GM21717 (cell line): Measurements from ENCODE around the gene BEND6.
"Not testable (repeated sequence)": the region's sequence is repeated elsewhere in the genome, so short reads cannot be mapped to it uniquely, and the experiment has no call there.

Experiments used
- ATAC-seq: cut with Tn5 transposase; IDR thresholded peaks from one replicate; pipeline ENCODE4 v1.9.1; 2021; ENCODE audit warnings: mild to moderate bottlenecking, moderate library complexity; ENCODE audit not compliant: unreplicated experiment

The BEND6 gene

DNA sequence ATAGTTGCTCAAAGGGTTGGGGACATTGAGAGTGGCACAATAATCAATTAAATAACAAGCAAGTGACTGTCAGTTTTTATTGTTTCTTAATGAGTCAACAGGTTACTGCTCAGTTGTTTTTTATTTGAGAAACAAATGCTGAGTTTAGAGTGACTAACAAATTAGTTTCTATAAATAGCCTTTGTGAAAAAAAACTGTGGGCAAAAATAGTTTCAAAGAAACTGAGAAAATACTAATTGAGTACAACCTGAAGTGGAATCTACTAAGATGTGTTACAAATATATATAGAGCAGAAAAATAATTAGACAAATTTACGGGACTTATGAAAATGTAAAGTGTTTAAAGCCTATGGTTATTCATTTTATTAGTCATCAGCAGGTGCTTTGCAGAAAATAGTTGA lies 22.3 kb downstream of the BEND6 start:
- no peak for ATAC-seq

DNA sequence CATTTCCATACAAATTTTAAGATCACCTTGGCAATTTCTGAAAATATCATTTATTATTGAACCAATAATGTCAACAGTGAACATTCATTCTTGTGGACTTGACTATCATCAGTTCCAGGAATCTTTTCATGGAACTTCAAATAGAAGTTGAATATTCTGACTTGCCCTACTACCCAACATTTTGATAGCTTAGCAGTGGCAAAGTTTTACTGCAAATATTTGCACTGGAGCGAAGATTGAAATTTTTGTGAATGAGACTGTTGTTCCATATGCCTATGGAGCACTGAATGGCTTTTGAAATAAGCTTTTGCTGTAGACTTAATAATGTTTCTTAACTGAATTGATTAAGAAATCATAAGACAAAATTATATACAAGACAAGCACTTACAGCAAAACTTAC lies 23.6 kb downstream of the BEND6 start:
- no peak for ATAC-seq

DNA sequence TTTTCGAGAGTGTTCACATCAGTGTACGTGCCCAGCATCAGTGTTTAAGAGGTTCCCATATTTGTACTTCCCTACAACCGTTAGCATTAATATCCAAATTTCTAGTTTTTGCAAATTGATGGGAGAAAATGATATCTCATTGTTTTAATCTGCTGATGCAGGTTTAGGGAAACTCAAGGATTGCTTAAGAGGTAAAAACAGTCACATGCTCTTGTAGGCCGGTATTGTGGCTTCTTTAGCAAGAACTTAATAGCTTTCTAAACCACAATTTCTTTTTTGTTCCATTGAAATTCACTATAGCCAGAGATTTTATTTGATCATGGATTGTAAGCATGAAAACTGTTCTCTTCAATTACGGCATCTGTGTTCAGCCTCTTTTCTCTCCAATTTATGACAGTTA lies 29.5 kb downstream of the BEND6 start:
- no peak for ATAC-seq

DNA sequence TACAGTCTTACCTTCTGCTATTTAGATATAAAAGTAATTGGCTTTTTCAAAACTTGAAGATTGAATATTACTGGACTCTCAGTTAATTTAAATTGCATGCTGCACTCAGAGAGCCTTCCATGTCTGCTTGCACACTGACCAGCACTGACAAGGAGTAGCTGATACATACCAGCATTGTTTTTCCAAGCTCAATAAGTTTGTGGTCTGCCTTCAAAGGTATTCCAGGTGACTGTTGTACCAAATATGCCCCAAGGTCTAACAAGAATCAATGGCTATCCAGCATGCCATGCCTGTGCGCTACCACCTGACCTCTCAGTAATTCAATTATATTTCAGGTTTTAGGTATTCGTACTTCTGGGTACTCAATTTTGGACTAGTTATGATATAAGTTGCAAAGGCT lies 30.0 kb downstream of the BEND6 start:
- no peak for ATAC-seq

DNA sequence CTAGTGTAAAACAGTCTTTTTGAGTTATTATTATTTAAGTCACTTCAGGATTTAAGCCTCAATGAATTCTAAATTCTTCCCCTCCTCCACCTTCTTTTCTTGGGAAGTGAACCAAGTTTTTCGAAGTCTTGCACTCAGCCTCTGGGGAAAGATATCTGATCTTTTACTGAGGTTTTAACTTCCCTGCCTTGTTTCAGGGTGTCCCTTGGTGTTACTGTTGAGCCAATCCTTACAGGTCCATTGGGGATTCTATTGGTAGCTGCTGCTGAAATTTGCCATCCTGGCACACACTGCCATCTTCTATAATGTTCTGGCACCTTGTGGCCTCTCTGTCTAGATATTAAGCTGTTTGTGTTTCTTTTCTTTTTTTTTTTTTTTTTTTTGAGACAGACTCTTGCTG lies 31.7 kb downstream of the BEND6 start:
- ATAC-seq, result no peak

DNA sequence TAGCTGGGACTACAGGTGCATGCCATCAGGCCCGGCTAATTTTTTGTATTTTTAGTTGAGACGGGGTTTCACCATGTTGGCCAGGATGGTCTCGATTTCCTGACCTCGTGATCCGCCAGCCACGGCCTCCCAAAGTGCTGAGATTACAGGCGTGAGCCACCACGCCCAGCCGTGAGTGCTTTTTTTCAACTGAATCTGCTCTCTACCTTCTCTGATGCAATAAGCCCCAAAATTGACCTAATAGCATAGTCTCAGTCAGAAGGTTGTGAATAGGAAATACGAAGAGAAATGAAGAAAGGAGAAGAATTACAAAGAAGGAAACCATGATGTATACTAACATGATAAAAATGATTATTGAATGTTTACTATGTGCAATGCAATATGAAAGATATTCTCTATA lies 33.2 kb downstream of the BEND6 start:
- no peak for ATAC-seq

DNA sequence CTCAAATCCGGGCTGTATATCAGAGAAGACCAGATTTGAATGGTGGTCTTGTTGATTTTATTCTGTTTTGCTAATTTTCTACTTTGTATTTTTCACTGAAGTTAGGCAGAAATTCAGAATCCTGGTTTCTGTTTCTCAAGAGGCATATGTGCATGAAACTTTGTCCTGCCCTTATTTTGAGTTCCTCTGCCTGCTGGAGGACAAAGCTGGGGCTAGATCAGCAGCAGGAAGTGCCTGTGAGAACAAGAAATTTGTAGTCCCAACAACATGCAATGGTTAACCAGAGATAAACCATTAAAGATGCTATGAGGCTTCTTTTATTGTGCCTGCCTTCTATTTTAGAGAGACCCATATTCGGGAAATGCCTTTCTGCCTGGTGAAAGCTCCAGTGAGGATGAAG lies 37.1 kb downstream of the BEND6 start:
- ATAC-seq, result no peak

DNA sequence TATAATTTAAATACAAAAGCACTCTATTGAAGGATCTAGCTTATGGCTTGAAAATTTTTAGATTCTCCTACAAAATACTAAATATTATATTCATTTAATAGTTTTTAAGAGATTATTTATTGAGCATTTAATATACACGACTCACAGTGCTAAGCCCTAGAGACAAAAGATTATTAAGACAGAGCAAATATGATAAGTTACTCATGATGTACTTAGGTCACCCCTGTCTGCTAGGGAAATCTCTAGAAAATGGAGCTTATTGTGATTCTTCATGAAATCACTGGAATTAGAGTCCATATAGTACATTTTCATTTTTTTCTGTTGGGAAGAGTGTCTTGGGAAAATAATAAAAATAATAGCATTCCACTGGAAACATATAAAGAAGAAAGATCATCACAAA lies 37.8 kb downstream of the BEND6 start:
- ATAC-seq, result no peak

DNA sequence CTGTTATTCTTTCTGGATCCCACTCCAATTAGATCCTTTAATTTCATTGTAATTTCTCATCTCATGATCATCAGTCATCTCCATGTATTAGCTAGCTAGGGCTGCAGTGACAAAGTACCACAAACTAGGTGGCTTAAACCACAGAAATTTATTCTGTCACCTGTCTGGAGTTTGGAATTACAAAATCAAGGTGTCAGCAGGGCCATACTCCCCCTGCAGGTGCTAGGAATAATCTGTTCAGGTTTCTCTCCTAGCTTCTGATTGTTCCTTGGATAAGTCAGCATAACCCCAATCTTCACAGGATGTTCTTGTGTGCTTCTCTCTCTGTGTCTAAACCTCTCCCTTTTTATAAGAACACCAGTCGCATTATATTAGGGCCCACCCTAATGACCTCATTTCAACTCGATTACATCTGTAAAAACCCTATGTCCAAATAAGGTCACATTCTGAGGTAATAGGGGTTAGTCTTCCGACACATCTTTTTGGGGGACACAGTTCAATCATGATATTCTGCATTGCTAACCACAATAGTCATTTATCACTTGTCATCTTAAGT lies 40.5 kb downstream of the BEND6 start:
- ATAC-seq, result no peak

DNA sequence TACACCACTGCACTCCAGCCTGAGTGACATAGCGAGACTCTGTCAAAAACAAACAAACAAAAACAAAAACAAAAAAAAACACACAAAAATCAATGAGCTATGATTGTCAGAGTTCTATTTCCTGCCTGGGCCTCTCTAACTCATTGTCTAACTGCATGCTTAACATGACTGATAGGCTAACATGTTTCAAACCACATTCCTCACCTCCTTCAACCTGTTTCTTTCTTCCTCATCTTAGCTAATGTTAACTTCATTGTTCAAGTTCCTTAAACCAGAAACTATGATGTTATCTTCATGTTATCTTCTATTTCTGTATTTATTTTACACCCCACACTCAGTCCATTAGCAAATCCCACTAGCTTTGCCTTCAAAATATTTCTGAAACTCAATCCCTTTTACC lies 41.5 kb downstream of the BEND6 start:
- ATAC-seq, result no peak

DNA sequence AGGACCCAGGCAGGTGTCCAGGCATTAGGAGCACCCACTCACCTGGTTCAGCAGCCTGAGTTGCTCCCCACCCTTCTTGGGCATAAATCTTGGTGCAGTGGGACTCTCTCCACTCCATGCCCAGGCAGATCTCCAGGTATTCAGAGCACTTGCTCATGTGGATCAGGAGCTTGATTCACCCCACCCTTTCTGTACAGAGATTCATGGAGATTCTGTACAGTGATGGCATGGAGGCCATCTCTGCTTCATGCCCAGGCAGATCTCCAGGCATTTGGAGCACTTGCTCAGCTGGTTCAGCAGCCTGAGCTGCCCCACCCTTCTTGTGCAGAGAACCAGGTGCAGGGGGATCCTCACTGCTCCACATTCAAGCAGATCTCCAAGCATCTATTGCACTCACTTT lies 44.1 kb downstream of the BEND6 start:
- ATAC-seq, result no peak

DNA sequence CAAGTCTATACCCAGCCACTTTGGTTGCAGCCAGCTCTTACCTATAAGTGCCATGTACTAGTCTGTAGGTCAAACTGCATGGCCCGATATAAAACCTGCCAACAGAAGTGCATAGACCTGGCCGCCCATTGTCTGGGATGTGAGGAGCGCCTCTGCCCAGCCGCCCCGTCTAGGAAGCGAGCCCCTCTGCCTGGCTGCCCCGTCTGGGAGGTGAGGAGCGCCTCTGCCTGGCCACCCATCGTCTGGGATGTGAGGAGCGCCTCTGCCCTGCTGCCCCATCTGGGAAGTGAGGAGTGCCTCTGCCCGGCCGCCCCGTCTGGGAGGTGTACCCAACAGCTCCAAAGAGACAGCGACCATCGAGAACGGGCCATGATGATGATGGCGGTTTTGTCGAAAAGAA lies 44.8 kb downstream of the BEND6 start:
- not testable (repeated sequence) for ATAC-seq

DNA sequence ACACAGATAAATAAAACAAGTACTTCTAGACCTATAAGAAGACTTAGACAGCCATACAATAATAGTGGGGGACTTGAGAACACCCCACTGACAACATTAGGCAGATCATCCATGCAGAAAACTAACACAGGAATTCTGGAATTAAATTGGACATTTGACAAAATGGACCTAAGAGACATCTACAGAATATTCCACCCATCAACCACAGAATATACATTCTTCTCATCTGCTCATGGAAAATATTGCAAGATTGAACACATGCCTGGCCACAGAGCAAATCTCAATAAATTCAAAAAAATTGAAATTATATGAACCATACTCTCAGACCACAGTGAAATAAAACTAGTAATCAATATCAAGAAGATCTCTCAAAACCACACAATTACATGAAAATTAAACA lies 47.3 kb downstream of the BEND6 start:
- no peak for ATAC-seq

DNA sequence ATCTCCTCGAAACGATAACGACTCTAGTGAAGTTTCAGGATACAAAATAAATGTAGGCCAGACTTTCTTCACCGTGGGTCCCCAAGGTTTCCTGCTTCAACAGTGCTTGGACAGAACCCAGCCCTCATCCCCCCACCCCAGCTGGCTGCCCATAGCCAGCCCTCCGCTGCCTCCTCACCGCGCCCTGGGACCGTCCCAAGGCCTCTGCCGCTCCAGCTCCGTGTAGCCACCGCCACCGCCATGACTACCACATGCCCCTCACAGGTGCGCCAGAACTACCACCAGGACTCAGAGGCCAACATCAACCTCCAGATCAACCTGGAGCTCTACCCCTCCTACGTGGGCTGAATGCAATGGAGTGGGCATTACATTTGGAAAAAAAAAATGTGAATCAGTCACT lies 49.4 kb downstream of the BEND6 start:
- no peak for ATAC-seq

DNA sequence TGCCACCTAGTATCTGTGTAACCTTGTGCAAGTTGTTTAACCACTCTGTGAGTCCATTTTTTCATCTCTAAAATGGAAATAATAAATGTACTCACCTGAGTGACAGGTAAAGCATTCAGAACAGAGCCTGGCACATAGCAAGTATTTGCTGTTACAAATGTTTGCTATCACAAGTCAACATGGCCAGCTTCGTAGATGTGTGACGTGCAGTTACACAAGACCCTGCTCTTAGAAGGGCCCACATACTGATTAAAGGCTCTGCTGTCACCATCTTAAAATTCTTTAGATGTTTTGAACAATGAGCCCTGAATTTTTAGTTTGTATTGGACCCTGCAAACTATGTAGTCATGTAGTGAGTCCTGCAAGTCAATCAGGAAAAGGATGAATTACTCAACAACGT lies 51.2 kb downstream of the BEND6 start:
- no peak for ATAC-seq

DNA sequence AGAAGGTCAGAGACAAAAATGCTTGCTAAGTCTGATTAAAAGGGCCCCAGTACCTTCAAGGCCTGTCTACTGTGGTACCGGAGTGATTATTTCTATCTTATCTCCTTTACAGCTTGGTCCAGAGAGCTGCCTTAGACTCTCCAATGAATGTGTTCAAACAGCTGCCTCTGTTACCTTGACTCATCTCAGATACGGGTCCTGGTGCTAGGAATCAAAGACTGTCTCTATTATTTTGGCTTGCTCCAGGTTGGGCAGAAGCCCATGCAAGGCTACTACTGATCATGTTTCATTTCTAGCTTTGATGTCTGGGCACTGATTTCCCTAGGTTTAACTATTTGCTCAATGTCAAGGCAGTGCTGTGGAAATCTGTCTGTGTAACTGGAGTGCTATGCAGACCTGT lies 53.2 kb downstream of the BEND6 start:
- not testable (repeated sequence) for ATAC-seq

DNA sequence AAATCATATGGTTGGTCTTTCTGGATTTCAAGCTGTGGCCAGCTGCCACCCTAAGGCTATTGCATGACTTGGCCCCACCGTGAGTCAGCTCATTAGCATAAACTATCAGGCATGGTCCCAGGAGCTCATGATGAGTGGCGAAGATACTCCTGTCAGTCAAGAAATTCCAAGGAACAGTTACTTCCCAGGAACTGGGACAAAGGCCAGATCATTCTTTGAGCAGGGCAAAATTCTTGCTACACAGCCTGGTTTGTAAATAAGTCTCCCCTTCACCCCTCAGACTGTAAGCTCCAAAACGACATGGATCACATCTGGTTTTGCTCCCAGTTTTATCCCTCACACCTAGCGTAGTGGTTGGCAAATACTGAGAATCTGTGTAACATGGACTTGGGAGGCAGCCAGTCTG lies 58.6 kb downstream of the BEND6 start:
- no peak for ATAC-seq

DNA sequence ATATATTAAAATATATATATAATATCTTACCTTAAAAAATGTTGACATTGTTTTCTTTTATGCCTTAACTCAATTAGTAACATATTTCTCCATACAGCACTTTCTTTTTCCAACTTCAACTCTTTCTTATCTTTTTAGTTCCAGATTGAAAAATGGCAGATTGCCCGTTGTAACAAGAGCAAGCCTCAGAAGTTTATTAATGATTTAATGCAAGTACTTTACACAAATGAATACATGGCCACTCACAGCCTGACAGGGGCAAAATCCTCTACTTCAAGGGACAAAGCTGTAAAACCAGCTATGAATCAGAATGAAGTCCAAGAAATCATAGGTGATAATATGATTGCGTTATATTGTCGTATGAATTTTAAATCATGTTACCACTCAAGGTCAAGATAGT lies 62.2 kb downstream of the BEND6 start:
- ATAC-seq, result no peak

DNA sequence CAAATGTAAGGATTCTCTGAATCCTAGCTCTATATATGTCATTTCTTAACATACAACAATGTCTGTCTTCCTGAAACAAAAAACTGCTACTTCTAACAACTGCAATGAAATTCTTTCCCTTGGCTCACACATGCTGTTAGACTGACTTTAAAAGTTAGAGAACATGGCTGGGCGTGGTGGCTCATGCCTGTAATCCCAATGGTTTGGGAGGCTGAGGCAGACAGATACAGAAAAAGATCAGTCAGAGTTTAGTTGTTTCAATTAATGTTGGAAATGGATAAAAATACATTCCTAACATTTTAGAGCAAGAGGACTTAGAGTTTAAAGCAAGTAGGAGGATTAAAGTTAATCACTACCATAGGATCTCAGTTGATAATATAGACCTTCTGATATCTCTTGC lies 62.9 kb downstream of the BEND6 start:
- no peak for ATAC-seq

DNA sequence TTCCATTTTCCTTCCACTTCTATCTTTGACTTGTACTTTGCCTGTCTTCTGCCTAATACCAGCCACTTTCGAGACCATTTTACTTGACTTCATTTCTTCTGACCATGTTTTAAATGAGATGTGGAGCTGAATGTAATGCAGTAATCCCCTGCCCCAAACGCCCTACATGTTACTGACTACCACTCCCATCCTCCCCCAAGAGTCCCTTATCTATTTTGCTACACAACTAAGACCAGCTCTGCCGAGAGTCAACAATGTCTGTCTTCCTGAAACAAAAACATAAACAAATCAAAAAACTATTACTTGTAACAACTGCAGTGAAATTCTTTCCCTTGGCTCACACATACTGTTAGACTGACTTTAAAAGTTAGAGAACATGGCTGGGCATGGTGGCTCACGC lies 64.5 kb downstream of the BEND6 start:
- ATAC-seq, result no peak

DNA sequence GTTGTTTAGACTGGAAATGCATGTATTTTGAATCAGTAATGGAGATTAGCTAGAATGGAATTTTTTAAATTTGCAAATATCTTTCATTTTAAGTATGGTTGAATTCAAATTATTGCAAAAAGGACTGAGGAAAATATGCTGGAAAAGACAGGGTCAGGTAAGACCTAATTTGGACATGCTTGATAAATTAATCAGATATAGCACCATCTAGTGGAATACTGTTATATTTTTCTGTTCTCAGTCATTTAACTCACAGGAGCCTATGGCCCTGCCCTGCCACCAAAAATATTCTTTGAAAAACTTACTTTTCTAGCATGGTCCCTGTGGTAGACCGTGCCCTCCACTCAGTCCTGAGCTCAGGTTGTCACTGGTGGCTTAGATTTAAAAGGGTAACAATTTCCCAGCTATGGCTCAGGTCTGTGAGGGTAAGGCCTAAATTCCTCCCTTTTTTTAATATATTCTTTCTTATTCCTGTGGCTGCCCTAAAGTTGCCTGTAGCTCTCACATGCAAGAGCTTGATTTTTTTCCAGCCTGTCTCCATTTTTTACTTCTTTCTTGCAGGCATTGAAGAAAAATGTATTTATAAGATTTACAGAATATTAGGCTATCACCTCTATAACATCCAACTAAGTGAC lies 66.3 kb downstream of the BEND6 start:
- ATAC-seq, result peak; percentile 53

DNA sequence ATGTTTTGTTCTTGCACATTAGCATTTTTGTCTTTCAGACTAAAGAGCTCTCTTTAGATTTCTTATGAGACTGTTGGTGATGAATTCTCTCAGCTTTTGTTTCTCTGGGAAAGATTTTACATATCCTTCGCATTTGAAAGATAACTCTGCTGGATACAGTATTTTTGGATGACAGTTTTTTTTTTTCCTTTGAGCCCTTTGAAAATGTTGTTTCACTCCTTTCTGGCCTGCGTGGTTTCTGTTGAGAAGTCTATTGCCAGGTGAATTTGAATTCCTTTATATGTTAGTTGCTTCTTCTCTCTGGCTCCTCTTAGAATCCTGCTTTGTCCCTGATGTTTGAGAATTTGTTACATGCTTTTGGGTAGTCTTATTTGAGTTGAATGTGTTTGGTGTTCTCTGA lies 69.4 kb downstream of the BEND6 start:
- no peak for ATAC-seq

DNA sequence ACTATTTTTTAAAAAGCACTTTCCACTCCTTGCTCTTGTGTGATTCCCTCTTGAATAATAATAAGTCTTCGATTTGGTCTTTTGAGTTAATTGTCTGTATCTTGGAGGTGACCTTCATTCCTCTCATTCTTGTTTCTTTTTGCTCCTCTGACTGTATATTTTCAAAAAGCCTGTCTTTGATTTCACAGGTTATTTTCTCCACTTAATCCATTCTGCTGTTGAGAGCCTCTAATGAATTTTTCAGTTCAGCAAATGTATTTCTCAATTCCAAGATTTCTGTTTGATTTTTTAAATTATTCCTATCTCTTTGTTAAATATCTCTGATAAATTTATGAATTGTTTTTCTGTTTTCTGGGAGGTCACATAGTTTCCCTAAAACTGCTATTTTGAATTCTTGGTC lies 69.9 kb downstream of the BEND6 start:
- no peak for ATAC-seq
